HepG2 (cell line): ENCODE results near the gene MYCBP2. TPM values are rescaled to one million over a fixed set of nuclear protein-coding genes. Genes with fewer than 3 reads are reported as not detected.

Experiments
- ARNT2 ChIP-seq: sonication (generic); formaldehyde crosslinking; IDR thresholded peaks from 2 replicates; pipeline ENCODE4 v1.8.0; 2022; ENCODE audit warnings: mild to moderate bottlenecking, low read depth, missing genetic modification reagents, moderate library complexity
- EEA1 ChIP-seq: sonication (generic); formaldehyde crosslinking; IDR thresholded peaks from 2 replicates; pipeline ENCODE4 v1.5.1; 2020; ENCODE audit warnings: mild to moderate bottlenecking, missing genetic modification reagents, borderline replicate concordance
- HOXA7 ChIP-seq: sonication (generic); formaldehyde crosslinking; IDR thresholded peaks from 2 replicates; pipeline ENCODE4 v1.8.1; 2022; ENCODE audit warnings: mild to moderate bottlenecking, missing genetic modification reagents, moderate library complexity
- PITX1 ChIP-seq: sonication (generic); formaldehyde crosslinking; IDR thresholded peaks from 2 replicates; pipeline ENCODE4 v1.5.1; 2020; ENCODE audit warnings: mild to moderate bottlenecking, missing genetic modification reagents
- PRDM15 ChIP-seq: sonication (generic); formaldehyde crosslinking; IDR thresholded peaks from 2 replicates; pipeline ENCODE4 v1.4.0; 2020; ENCODE audit warnings: missing genetic modification reagents
- THAP11 ChIP-seq: IDR thresholded peaks from 2 replicates; pipeline ENCODE4 v1.6.1; 2016; ENCODE audit warnings: missing biosample characterization, missing genetic modification reagents
- ZNF337 ChIP-seq: sonication (generic); formaldehyde crosslinking; IDR thresholded peaks from 2 replicates; pipeline ENCODE4 v1.5.1; 2020; ENCODE audit warnings: missing genetic modification reagents, low read depth, mild to moderate bottlenecking, borderline replicate concordance
- ZNF691 ChIP-seq: sonication (generic); formaldehyde crosslinking; IDR thresholded peaks from 2 replicates; pipeline ENCODE4 v1.4.0; 2020; ENCODE audit warnings: missing genetic modification reagents, low read depth, mild to moderate bottlenecking, borderline replicate concordance
- polyA plus RNA-seq, 8 experiments: library from polyadenylated mRNA; depleted of rRNA in 3 of 8; stranded (reverse) in 7 of 8; unstranded in 1 of 8; fragments of >200 nt; fragmentation: Illumina TruSeq in 4 of 8; extraction: Trizol in 4 of 8; gene quantifications; 2 replicates each; pipeline versions ENCODE4 v1.2.1 to v1.2.3, GENCODE V29; 2011 to 2016; ENCODE audit warnings: low read depth in 4 of 8, missing spikeins in 1 of 8, mixed read lengths in 1 of 8; ENCODE audit not compliant: insufficient read depth in 1 of 8
- total RNA-seq, 5 experiments: library from RNA; depleted of rRNA; stranded (reverse); fragments of >200 nt; fragmentation: Illumina TruSeq; extraction: Trizol; gene quantifications; 2 replicates each; pipeline ENCODE4 v1.2.3, GENCODE V29; 2016; ENCODE audit warnings: low read depth in 1 of 5
- TF ChIP-seq, protein P1 (sequence below): sonication (generic); formaldehyde crosslinking; IDR thresholded peaks from 2 replicates; pipeline ENCODE4 v1.4.0; 2020; ENCODE audit warnings: missing genetic modification reagents
- TF ChIP-seq, protein P2 (sequence below): sonication (generic); formaldehyde crosslinking; IDR thresholded peaks from 2 replicates; pipeline ENCODE4 v1.9.0; 2021; ENCODE audit warnings: mild to moderate bottlenecking, missing genetic modification reagents

Gene MYCBP2
- total and polyA plus RNA-seq, 2 of the 13 experiments (the other 11 are each of a cell fraction or from before 2014, with no cell fraction given), result 16.3 to 35.3 TPM

GRCh38 chr13:77329133-77329910 is 2.4 kb upstream of the MYCBP2 start (continued):
- TF ChIP-seq, protein P1, sequence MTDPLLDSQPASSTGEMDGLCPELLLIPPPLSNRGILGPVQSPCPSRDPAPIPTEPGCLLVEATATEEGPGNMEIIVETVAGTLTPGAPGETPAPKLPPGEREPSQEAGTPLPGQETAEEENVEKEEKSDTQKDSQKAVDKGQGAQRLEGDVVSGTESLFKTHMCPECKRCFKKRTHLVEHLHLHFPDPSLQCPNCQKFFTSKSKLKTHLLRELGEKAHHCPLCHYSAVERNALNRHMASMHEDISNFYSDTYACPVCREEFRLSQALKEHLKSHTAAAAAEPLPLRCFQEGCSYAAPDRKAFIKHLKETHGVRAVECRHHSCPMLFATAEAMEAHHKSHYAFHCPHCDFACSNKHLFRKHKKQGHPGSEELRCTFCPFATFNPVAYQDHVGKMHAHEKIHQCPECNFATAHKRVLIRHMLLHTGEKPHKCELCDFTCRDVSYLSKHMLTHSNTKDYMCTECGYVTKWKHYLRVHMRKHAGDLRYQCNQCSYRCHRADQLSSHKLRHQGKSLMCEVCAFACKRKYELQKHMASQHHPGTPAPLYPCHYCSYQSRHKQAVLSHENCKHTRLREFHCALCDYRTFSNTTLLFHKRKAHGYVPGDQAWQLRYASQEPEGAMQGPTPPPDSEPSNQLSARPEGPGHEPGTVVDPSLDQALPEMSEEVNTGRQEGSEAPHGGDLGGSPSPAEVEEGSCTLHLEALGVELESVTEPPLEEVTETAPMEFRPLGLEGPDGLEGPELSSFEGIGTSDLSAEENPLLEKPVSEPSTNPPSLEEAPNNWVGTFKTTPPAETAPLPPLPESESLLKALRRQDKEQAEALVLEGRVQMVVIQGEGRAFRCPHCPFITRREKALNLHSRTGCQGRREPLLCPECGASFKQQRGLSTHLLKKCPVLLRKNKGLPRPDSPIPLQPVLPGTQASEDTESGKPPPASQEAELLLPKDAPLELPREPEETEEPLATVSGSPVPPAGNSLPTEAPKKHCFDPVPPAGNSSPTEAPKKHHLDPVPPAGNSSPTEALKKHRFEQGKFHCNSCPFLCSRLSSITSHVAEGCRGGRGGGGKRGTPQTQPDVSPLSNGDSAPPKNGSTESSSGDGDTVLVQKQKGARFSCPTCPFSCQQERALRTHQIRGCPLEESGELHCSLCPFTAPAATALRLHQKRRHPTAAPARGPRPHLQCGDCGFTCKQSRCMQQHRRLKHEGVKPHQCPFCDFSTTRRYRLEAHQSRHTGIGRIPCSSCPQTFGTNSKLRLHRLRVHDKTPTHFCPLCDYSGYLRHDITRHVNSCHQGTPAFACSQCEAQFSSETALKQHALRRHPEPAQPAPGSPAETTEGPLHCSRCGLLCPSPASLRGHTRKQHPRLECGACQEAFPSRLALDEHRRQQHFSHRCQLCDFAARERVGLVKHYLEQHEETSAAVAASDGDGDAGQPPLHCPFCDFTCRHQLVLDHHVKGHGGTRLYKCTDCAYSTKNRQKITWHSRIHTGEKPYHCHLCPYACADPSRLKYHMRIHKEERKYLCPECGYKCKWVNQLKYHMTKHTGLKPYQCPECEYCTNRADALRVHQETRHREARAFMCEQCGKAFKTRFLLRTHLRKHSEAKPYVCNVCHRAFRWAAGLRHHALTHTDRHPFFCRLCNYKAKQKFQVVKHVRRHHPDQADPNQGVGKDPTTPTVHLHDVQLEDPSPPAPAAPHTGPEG, result peak; percentile 46; the same call in 1 of the 2 replicates
- TF ChIP-seq PRDM15 (CRISPR knock-in tag) (peak; percentile 100), THAP11 (CRISPR knock-in tag) (peak; percentile 63), EEA1 (CRISPR knock-in tag) (no peak), HOXA7 (CRISPR knock-in tag) (no peak), ZNF337 (CRISPR knock-in tag) (0 out of 2 replicates have a peak, but pooled peaks have one; percentile 27), ARNT2 (0 out of 2 replicates have a peak, but pooled peaks have one; percentile 40), PITX1 (CRISPR knock-in tag) (0 out of 2 replicates have a peak, but pooled peaks have one; percentile 29), ZNF691 (CRISPR knock-in tag) (peak; percentile 39; the same call in 1 of the 2 replicates)
- TF ChIP-seq, protein P2, sequence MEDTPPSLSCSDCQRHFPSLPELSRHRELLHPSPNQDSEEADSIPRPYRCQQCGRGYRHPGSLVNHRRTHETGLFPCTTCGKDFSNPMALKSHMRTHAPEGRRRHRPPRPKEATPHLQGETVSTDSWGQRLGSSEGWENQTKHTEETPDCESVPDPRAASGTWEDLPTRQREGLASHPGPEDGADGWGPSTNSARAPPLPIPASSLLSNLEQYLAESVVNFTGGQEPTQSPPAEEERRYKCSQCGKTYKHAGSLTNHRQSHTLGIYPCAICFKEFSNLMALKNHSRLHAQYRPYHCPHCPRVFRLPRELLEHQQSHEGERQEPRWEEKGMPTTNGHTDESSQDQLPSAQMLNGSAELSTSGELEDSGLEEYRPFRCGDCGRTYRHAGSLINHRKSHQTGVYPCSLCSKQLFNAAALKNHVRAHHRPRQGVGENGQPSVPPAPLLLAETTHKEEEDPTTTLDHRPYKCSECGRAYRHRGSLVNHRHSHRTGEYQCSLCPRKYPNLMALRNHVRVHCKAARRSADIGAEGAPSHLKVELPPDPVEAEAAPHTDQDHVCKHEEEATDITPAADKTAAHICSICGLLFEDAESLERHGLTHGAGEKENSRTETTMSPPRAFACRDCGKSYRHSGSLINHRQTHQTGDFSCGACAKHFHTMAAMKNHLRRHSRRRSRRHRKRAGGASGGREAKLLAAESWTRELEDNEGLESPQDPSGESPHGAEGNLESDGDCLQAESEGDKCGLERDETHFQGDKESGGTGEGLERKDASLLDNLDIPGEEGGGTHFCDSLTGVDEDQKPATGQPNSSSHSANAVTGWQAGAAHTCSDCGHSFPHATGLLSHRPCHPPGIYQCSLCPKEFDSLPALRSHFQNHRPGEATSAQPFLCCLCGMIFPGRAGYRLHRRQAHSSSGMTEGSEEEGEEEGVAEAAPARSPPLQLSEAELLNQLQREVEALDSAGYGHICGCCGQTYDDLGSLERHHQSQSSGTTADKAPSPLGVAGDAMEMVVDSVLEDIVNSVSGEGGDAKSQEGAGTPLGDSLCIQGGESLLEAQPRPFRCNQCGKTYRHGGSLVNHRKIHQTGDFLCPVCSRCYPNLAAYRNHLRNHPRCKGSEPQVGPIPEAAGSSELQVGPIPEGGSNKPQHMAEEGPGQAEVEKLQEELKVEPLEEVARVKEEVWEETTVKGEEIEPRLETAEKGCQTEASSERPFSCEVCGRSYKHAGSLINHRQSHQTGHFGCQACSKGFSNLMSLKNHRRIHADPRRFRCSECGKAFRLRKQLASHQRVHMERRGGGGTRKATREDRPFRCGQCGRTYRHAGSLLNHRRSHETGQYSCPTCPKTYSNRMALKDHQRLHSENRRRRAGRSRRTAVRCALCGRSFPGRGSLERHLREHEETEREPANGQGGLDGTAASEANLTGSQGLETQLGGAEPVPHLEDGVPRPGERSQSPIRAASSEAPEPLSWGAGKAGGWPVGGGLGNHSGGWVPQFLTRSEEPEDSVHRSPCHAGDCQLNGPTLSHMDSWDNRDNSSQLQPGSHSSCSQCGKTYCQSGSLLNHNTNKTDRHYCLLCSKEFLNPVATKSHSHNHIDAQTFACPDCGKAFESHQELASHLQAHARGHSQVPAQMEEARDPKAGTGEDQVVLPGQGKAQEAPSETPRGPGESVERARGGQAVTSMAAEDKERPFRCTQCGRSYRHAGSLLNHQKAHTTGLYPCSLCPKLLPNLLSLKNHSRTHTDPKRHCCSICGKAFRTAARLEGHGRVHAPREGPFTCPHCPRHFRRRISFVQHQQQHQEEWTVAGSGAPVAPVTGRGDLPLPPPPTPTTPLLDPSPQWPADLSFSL (CRISPR knock-in tag), result no peak
